KG1 (cell line): ENCODE results near the gene CLC.
"Not testable (repeated sequence)": the region's sequence is repeated elsewhere in the genome, so short reads cannot be mapped to it uniquely, and the experiment has no call there.

Experiments used
- DNase-seq: peaks from one replicate; lab custom pipeline; 2025; lab: John Stamatoyannopoulos, UW

CLC gene

GRCh38 chr19:39737891-39738290, at the start of gene CLC:
Gene CLC (minus strand): TSS chr19:39738029. CDS start chr19:39737952, 77 bp downstream.
- no peak for DNase-seq

GRCh38 chr19:39780894-39781293, 43.1 kb upstream of the CLC start:
- DNase-seq = no peak

GRCh38 chr19:39778763-39779162, 40.9 kb upstream of the CLC start, which contains the start of gene LEUTX:
Gene LEUTX (plus strand): TSS chr19:39778854. CDS start chr19:39778921, 67 bp downstream.
- no peak for DNase-seq

- no peak for DNase-seq
These were observed 31.0 kb upstream of the CLC start for GRCh38 chr19:39768786-39769185.

GRCh38 chr19:39768334-39768733, 30.5 kb upstream of the CLC start:
- DNase-seq = no peak

- DNase-seq = no peak
These were observed 27.6 kb upstream of the CLC start for GRCh38 chr19:39765091-39766076.

- DNase-seq = not testable (repeated sequence)
These were observed 24.0 kb upstream of the CLC start for GRCh38 chr19:39761851-39762250.

GRCh38 chr19:39759457-39760184, 21.8 kb upstream of the CLC start:
- DNase-seq = no peak

- DNase-seq = no peak
These were observed 17.1 kb upstream of the CLC start for GRCh38 chr19:39754971-39755370.

GRCh38 chr19:39754544-39754943, 16.7 kb upstream of the CLC start:
- DNase-seq = no peak

- DNase-seq = no peak
These were observed 15.0 kb upstream of the CLC start for GRCh38 chr19:39752795-39753194.

GRCh38 chr19:39752390-39752789, 14.6 kb upstream of the CLC start:
- no peak for DNase-seq

GRCh38 chr19:39749981-39750380, 12.2 kb upstream of the CLC start:
- no peak for DNase-seq

- DNase-seq = no peak
These were observed 9.2 kb upstream of the CLC start for GRCh38 chr19:39746836-39747529.

- no peak for DNase-seq
These were observed 7.8 kb upstream of the CLC start for GRCh38 chr19:39745643-39746042.

- no peak for DNase-seq
These were observed 2.6 kb upstream of the CLC start for GRCh38 chr19:39740395-39740794.

GRCh38 chr19:39738814-39739213, 985 bp upstream of the CLC start:
- no peak for DNase-seq

- no peak for DNase-seq
These were observed 478 bp downstream of the CLC start for GRCh38 chr19:39737351-39737750.

- DNase-seq = no peak
These were observed 1.7 kb downstream of the CLC start for GRCh38 chr19:39736088-39736487.

- DNase-seq = no peak
These were observed 2.1 kb downstream of the CLC start for GRCh38 chr19:39735688-39736087.

- DNase-seq = no peak
These were observed 4.0 kb downstream of the CLC start for GRCh38 chr19:39733841-39734240.

GRCh38 chr19:39731685-39732084, 6.1 kb downstream of the CLC start:
- no peak for DNase-seq
